KMS-11 (cell line): ENCODE results near the gene E2F4.
A peak's percentile ranks its signal among the peaks of the same experiment; 100 is the strongest.

Experiments used
- H2AFZ ChIP-seq: fragments of 200-600 bp; sonication (generic); 2 replicates; pipeline ENCODE4 v1.6.1; 2016; ENCODE audit warnings: antibody characterized with exemption, mixed run types, low read depth
- H3K27ac ChIP-seq: fragments of 200-600 bp; sonication (generic); 2 replicates; pipeline ENCODE4 v1.6.1; 2016; ENCODE audit warnings: mild to moderate bottlenecking, mixed run types
- H3K27me3 ChIP-seq: fragments of 200-600 bp; sonication (generic); 2 replicates; pipeline ENCODE4 v1.6.1; 2017; ENCODE audit warnings: mild to moderate bottlenecking, low read depth, mixed run types, moderate library complexity; ENCODE audit not compliant: insufficient read depth
- H3K36me3 ChIP-seq: fragments of 200-600 bp; sonication (generic); 2 replicates; pipeline ENCODE4 v1.6.1; 2017; ENCODE audit warnings: mild to moderate bottlenecking, mixed run types; ENCODE audit not compliant: insufficient read depth
- H3K4me1 ChIP-seq: fragments of 200-600 bp; sonication (generic); 2 replicates; pipeline ENCODE4 v1.6.1; 2016; ENCODE audit warnings: mild to moderate bottlenecking, low read depth, mixed run types; ENCODE audit not compliant: poor library complexity, severe bottlenecking
- H3K4me2 ChIP-seq: fragments of 200-600 bp; sonication (generic); 2 replicates; pipeline ENCODE4 v1.7.0; 2016; ENCODE audit warnings: mild to moderate bottlenecking, mixed run types
- H3K4me3 ChIP-seq: fragments of 200-600 bp; sonication (generic); IDR thresholded peaks from 2 replicates; pipeline ENCODE4 v1.6.1; 2017; ENCODE audit warnings: low read depth, low read length, mixed read lengths; ENCODE audit not compliant: insufficient read depth
- H3K79me2 ChIP-seq: fragments of 200-600 bp; sonication (generic); 2 replicates; pipeline ENCODE4 v1.6.1; 2016; ENCODE audit warnings: low read depth, mixed run types; ENCODE audit not compliant: insufficient read depth
- H3K9ac ChIP-seq: fragments of 200-600 bp; sonication (generic); 2 replicates; pipeline ENCODE4 v1.6.1; 2016; ENCODE audit warnings: mild to moderate bottlenecking, mixed run types
- H4K20me1 ChIP-seq: fragments of 200-600 bp; sonication (generic); 2 replicates; pipeline ENCODE4 v1.6.1; 2016; ENCODE audit warnings: mild to moderate bottlenecking, mixed run types; ENCODE audit not compliant: insufficient read depth
- CTCF ChIP-seq: fragments of 200-600 bp; sonication (generic); conservative IDR thresholded peaks from 2 replicates; pipeline ENCODE4 v1.6.1; 2017; ENCODE audit warnings: low read depth, mild to moderate bottlenecking, antibody characterized with exemption, low read length, moderate library complexity, mixed read lengths

Gene E2F4

GRCh38 chr16:67184995-67185650, 6.8 kb upstream of the E2F4 start:
- Histone ChIP-seq H3K4me1 (peaks cover 9% of the 10 kb centered on the region), H3K36me3 (no peaks in the 10 kb centered on the region), H3K4me3 (no peak overlapping the region), H3K27me3 (peaks cover 17% of the 10 kb centered on the region; the same call in 1 of the 2 replicates), H3K9ac (no peak overlapping the region), H3K27ac (no peak overlapping the region), H4K20me1 (no peaks in the 10 kb centered on the region), H3K79me2 (no peaks in the 10 kb centered on the region), H2AFZ (no peak overlapping the region), H3K4me2 (peak overlapping the region; percentile 97; the same call in 1 of the 2 replicates)
- TF ChIP-seq CTCF = peak; percentile 73

GRCh38 chr16:67185651-67186134, 6.3 kb upstream of the E2F4 start:
- TF ChIP-seq CTCF = peak; percentile 59
- H3K4me3 ChIP-seq = no peak overlapping the region
- H3K4me2 ChIP-seq = no peak overlapping the region; the same call in 1 of the 2 replicates
- H2AFZ ChIP-seq = no peak overlapping the region
- H3K9ac ChIP-seq = no peak overlapping the region
- H4K20me1 ChIP-seq = no peaks in the 10 kb centered on the region
- no peak overlapping the region for H3K27ac ChIP-seq
- H3K27me3 ChIP-seq = peaks cover 17% of the 10 kb centered on the region; the same call in 1 of the 2 replicates
- H3K36me3 ChIP-seq = no peaks in the 10 kb centered on the region
- no peaks in the 10 kb centered on the region for H3K79me2 ChIP-seq
- H3K4me1 ChIP-seq = peaks cover 9% of the 10 kb centered on the region

GRCh38 chr16:67186550-67186950, 5.4 kb upstream of the E2F4 start:
- no peaks in the 10 kb centered on the region for H4K20me1 ChIP-seq
- peaks cover 17% of the 10 kb centered on the region; the same call in 1 of the 2 replicates for H3K27me3 ChIP-seq
- H2AFZ ChIP-seq = no peak overlapping the region
- no peak overlapping the region for H3K27ac ChIP-seq
- peaks cover 12% of the 10 kb centered on the region for H3K4me1 ChIP-seq
- H3K9ac ChIP-seq = no peak overlapping the region
- H3K79me2 ChIP-seq = no peaks in the 10 kb centered on the region
- TF ChIP-seq CTCF = no peak
- no peaks in the 10 kb centered on the region for H3K36me3 ChIP-seq
- H3K4me3 ChIP-seq = no peak overlapping the region
- H3K4me2 ChIP-seq = no peak overlapping the region

- Histone ChIP-seq H3K36me3 (no peaks in the 10 kb centered on the region), H4K20me1 (no peaks in the 10 kb centered on the region), H3K27ac (no peak overlapping the region), H3K9ac (no peak overlapping the region), H3K4me1 (peaks cover 13% of the 10 kb centered on the region), H3K4me2 (no peak overlapping the region), H2AFZ (no peak overlapping the region), H3K4me3 (no peak overlapping the region), H3K27me3 (peaks cover 17% of the 10 kb centered on the region; the same call in 1 of the 2 replicates), H3K79me2 (peaks cover 4% of the 10 kb centered on the region)
- TF ChIP-seq CTCF = no peak
Observed at GRCh38 chr16:67187175-67187890, 4.6 kb upstream of the E2F4 start.
